Fibroblast of villous mesenchyme (primary cell): Measurements from ENCODE around the gene USP6NL. TPM values are rescaled to one million over a fixed set of nuclear protein-coding genes. Genes with fewer than 3 reads are reported as not detected.

ENCODE experiments used
- DNase-seq: peaks from one replicate; pipeline ENCODE4 v3.0.0-alpha.2; 2010; ENCODE audit warnings: low read depth
- H3K4me3 ChIP-seq: 2 replicates; pipeline ENCODE4 v1.5.1; 2011; ENCODE audit warnings: low read depth, mild to moderate bottlenecking, low read length
- total RNA-seq: library from RNA; depleted of rRNA; stranded (reverse); fragments of >200 nt; gene quantifications from 2 replicates; pipeline ENCODE4 v1.2.3, GENCODE V29; 2012
- TF ChIP-seq, protein P1 (sequence below): IDR thresholded peaks from 2 replicates; pipeline ENCODE4 v1.5.1; 2012; ENCODE audit warnings: low read depth, mild to moderate bottlenecking, low read length; ENCODE audit not compliant: insufficient read depth

The USP6NL gene
- total RNA-seq, 1 donor, result 12.5 TPM

- no peak for DNase-seq
- TF ChIP-seq, protein P1, sequence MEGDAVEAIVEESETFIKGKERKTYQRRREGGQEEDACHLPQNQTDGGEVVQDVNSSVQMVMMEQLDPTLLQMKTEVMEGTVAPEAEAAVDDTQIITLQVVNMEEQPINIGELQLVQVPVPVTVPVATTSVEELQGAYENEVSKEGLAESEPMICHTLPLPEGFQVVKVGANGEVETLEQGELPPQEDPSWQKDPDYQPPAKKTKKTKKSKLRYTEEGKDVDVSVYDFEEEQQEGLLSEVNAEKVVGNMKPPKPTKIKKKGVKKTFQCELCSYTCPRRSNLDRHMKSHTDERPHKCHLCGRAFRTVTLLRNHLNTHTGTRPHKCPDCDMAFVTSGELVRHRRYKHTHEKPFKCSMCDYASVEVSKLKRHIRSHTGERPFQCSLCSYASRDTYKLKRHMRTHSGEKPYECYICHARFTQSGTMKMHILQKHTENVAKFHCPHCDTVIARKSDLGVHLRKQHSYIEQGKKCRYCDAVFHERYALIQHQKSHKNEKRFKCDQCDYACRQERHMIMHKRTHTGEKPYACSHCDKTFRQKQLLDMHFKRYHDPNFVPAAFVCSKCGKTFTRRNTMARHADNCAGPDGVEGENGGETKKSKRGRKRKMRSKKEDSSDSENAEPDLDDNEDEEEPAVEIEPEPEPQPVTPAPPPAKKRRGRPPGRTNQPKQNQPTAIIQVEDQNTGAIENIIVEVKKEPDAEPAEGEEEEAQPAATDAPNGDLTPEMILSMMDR, result no peak
- H3K4me3 ChIP-seq, result no peak overlapping the region
Observed at GRCh38 chr10:11646450-11646849, 35.0 kb upstream of the USP6NL start.

DNA sequence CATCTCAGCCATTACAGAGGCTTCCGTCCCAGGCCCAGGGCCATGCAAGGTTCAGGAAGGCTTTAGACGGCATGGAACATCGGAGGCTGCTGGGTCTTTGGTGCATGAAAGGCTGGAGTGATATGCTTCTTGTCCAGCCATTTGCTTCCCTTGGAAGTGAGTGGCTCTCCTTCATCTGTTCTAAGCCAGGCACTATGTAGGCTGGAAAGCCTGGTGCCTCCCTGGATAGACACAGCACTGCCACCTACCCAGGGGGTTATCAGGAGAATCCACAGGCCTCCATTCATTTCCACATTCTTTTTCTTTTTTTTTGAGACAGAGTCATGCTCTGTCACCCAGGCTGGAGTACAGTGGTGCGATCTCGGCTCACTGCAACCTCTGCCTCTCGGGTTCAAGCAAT, 31.6 kb upstream of the USP6NL start:
- TF ChIP-seq, protein P1, result no peak
- H3K4me3 ChIP-seq, result no peak overlapping the region

GRCh38 chr10:11642566-11642965, 31.1 kb upstream of the USP6NL start:
- TF ChIP-seq, protein P1, result no peak
- DNase-seq, result no peak
- no peak overlapping the region for H3K4me3 ChIP-seq

More for the DNA sequence above, 31.6 kb upstream of the USP6NL start:
- DNase-seq, result no peak

DNA sequence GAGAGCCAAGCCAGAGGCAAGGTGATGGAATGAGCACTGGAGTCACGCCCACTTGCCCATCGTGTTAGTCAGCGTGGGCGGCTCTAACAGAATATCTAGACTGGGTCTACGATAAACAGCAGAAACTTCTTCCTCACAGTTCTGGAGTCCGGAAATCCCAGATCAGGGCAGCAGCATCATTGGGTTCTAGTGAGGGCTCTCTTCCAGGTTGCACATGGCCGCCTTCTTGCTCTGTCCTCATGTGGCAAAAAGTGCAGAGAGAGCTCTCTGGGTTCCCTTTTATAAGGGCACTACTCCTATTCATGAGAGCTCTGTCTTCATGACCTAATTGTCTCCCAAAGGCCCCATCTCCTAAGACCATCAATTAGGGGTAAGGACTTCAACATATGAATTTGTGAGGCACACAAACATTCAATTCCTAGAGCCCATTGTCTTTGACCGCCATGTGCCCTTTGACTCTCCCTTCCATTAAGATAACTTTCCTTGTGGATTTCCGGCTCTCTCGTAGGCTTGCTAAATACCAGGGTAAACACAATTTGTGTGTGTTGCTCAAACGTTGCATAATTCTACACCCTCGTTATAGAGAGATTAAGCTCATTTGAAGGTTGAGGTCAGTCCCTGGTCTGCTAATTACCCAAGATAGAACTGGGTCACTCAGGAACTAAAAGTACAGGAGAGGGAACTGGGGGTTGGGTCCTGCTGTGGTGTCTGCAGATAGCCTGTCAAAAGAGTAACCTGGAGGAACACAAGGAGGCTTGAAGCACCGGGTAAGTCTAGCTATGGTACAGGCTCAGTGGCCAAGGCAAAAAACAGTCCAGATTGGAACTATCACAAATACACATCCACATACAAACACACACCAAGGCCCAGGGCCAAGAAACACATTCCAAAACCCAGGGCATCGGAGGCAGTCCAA, 28.7 kb upstream of the USP6NL start:
- TF ChIP-seq, protein P1, result no peak
- H3K4me3 ChIP-seq, result no peak overlapping the region
- DNase-seq, result peak; percentile 64

DNA sequence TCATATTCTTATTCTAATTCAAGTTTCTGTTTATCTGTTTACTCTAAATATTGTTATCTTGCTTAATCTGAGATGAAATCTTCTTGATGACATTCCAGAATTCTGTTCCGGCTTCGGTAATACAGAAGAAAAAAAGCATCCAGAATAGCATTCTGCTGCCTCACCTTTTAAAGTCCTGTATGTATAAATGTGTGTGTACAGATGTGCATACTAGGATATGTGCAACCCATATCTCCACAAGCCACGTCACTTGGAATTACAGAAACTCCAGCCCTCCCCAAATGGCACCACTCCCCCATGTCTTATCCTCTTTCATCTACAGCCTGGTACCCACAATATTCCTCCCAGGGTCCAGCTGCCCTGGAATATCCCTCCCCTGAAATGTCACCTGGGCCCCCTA, 27.9 kb upstream of the USP6NL start:
- no peak for DNase-seq
- TF ChIP-seq, protein P1, result no peak
- H3K4me3 ChIP-seq, result no peak overlapping the region

- no peak overlapping the region for H3K4me3 ChIP-seq
- DNase-seq, result no peak
- TF ChIP-seq, protein P1, result no peak
Observed at GRCh38 chr10:11638055-11638698, 26.7 kb upstream of the USP6NL start.
